K562 (cell line): ENCODE data around the gene TBXAS1. TPM values are rescaled to one million over a fixed set of nuclear protein-coding genes. Genes with fewer than 3 reads are reported as not detected.

Experiments used
- FUS ChIP-seq: fragments of 200-400 bp; formaldehyde crosslinking; optimal IDR thresholded peaks from 2 replicates; pipeline ENCODE3; 2017; ENCODE audit warnings: low read depth, low read length
- TOE1 ChIP-seq, 2 experiments: fragments of 450-650 bp in 1 of 2; sonication (generic) in 1 of 2; formaldehyde crosslinking in 1 of 2; IDR thresholded peaks; 2 replicates each; pipeline versions ENCODE4 v1.7.1 to v1.8.0; 2016 to 2022; ENCODE audit warnings: borderline replicate concordance in 2 of 2, mild to moderate bottlenecking in 2 of 2, antibody characterized with exemption in 1 of 2, inconsistent platforms in 1 of 2, low read depth in 1 of 2, missing genetic modification reagents in 1 of 2, moderate library complexity in 1 of 2
- polyA plus RNA-seq, 8 experiments: library from polyadenylated mRNA; depleted of rRNA in 4 of 8; stranded (reverse) in 5 of 8; unstranded in 3 of 8; fragments of >200 nt; fragmentation: Nextera tagmentation in 2 of 8; fragmentation: Illumina TruSeq in 1 of 8; extraction: Ambion mirVana in 2 of 8; extraction: Trizol in 1 of 8; gene quantifications; 2 replicates each; pipeline versions ENCODE4 v1.2.1 to v1.2.3, GENCODE V29; 2011 to 2014; ENCODE audit warnings: inconsistent platforms in 1 of 8, missing spikeins in 1 of 8
- total RNA-seq, 7 experiments: library from RNA; depleted of rRNA in 6 of 7; stranded (reverse); fragments of >200 nt in 6 of 7; fragmentation: Illumina TruSeq in 2 of 7; extraction: Trizol in 2 of 7; gene quantifications; 2 replicates each; pipeline versions ENCODE4 v1.2.1 to v1.2.3, GENCODE V29; 2011 to 2021; ENCODE audit warnings: low replicate concordance in 1 of 7
- TF ChIP-seq, protein P1 (sequence below): fragments of 450-650 bp; IDR thresholded peaks from 2 replicates; pipeline ENCODE4 v1.6.1; 2014; ENCODE audit warnings: low read depth, mild to moderate bottlenecking, moderate library complexity, borderline replicate concordance
- TF ChIP-seq, protein P2 (sequence below), 2 experiments: fragments of 450-650 bp; IDR thresholded peaks; 2 replicates each; pipeline ENCODE4 v1.6.1; 2016; ENCODE audit warnings: mild to moderate bottlenecking in 2 of 2, borderline replicate concordance in 1 of 2, low read depth in 1 of 2, moderate library complexity in 1 of 2

Gene TBXAS1
- total and polyA plus RNA-seq, 9 of the 15 experiments (the other 6 are each of a cell fraction or from before 2014, with no cell fraction given) = 1.1 to 8.3 (median 1.9) TPM

DNA sequence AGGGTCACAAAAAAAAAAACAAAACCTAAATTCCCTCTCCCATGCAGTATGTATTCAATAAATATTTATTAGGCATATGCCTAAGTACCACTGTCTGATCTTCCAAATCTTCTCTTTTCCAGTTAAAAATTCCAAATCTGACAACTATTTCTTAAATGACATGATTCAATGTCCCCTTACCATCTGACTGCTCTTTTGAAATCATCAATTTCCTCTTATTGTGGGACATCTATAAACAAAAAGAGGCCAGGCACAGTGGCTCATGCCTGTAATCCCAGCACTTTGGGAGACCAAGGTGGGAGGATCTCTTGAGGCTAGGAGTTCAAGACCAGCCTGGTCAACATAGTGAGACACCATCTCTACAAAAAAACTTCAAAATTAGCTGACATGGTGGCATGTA is 103.5 kb downstream of the TBXAS1 start (continued):
- TF ChIP-seq, protein P1, sequence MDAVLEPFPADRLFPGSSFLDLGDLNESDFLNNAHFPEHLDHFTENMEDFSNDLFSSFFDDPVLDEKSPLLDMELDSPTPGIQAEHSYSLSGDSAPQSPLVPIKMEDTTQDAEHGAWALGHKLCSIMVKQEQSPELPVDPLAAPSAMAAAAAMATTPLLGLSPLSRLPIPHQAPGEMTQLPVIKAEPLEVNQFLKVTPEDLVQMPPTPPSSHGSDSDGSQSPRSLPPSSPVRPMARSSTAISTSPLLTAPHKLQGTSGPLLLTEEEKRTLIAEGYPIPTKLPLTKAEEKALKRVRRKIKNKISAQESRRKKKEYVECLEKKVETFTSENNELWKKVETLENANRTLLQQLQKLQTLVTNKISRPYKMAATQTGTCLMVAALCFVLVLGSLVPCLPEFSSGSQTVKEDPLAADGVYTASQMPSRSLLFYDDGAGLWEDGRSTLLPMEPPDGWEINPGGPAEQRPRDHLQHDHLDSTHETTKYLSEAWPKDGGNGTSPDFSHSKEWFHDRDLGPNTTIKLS = no peak
- TF ChIP-seq, protein P2, sequence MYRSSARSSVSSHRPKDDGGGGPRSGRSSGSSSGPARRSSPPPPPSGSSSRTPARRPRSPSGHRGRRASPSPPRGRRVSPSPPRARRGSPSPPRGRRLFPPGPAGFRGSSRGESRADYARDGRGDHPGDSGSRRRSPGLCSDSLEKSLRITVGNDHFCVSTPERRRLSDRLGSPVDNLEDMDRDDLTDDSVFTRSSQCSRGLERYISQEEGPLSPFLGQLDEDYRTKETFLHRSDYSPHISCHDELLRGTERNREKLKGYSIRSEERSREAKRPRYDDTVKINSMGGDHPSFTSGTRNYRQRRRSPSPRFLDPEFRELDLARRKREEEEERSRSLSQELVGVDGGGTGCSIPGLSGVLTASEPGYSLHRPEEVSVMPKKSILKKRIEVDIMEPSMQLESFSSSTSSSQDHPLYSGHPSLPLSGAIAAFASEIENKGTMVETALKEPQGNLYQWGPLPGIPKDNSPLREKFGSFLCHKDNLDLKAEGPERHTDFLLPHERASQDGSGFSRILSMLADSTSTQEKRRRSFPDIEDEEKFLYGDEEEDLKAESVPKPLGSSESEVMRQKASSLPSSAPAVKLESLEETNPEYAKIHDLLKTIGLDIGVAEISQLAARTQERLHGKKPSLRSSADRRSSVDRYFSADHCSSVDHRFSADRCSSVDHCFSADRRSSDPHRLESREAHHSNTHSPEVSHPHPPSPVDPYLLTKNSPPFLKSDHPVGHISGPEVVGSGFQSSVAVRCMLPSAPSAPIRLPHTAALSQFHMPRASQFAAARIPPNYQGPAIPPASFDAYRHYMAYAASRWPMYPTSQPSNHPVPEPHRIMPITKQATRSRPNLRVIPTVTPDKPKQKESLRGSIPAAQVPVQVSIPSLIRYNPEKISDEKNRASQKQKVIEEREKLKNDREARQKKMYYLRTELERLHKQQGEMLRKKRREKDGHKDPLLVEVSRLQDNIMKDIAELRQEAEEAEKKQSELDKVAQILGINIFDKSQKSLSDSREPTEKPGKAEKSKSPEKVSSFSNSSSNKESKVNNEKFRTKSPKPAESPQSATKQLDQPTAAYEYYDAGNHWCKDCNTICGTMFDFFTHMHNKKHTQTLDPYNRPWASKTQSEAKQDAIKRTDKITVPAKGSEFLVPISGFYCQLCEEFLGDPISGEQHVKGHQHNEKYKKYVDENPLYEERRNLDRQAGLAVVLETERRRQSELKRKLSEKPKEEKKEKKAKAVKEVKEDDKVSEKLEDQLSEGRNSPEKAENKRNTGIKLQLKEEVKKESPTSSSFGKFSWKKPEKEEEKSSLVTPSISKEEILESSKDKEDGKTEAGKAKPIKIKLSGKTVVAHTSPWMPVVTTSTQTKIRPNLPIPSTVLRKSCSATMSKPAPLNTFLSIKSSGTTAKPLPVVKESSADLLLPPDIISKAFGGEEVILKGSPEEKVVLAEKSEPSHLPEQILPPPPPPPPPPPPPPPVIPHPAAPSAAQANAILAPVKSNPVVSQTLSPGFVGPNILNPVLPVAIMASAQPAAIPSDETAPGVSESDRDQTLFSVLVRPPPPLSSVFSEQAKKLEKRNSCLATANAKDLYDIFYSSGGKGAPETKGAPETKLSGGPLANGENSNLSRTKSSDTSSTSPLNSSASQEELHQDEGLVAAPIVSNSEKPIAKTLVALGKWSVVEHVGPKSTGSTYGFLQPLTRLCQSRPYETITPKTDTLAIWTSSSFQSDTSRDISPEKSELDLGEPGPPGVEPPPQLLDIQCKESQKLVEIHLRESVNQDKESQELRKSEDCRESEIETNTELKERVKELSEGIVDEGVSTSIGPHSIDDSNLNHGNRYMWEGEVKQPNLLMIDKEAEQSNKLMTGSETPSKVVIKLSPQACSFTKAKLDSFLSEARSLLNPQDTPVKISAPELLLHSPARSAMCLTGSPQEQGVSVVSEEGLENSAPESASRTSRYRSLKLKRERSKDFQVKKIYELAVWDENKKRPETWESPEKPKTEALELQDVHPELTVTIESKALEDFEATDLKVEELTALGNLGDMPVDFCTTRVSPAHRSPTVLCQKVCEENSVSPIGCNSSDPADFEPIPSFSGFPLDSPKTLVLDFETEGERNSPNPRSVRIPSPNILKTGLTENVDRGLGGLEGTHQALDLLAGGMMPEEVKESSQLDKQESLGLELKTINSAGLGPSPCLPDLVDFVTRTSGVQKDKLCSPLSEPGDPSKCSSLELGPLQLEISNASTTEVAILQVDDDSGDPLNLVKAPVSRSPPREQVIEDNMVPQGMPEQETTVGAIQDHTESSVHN (IDR thresholded peaks at IDR 0.05; ENCODE audit: borderline replicate concordance in 1 of 2, low read depth in 1 of 2) = no peak
- TF ChIP-seq TOE1 (IDR thresholded peaks at IDR 0.05; ENCODE audit: borderline replicate concordance) (no peak), TOE1 (CRISPR knock-in tag; IDR thresholded peaks at IDR 0.05; ENCODE audit: borderline replicate concordance, low read depth) (no peak), FUS (no peak)
- TF ChIP-seq, all 486 proteins: peak for 0
